Frontal cortex (tissue), 4 donors: ENCODE results near the gene ID1. TPM values are rescaled to one million over a fixed set of nuclear protein-coding genes. Genes with fewer than 3 reads are reported as not detected.
"Not testable (repeated sequence)": the region's sequence is repeated elsewhere in the genome, so short reads cannot be mapped to it uniquely, and the experiment has no call there.

ENCODE experiments used
- DNase-seq, 2 donors: peaks; one replicate each; pipeline ENCODE4 v3.0.0; 2012; ENCODE audit warnings: low spot score in 2 of 2
- FAIRE-seq: peaks from 2 replicates; lab custom pipeline; 2012; peaks lifted over from hg19 to GRCh38; lab: Jason Lieb, UNC
- total RNA-seq: library from RNA; depleted of rRNA; stranded (reverse); fragments of >200 nt; gene quantifications from one replicate; pipeline ENCODE4 v1.2.3, GENCODE V29; 2014
- donor health status: control.
- donor health status: control.
- donor health status: control.

The ID1 gene
- total RNA-seq, 1 donor from 2014 or later: 46.1 TPM

- FAIRE-seq: no peak
Measured at GRCh38 chr20:31572701-31573554, 32.2 kb upstream of the ID1 start.

DNA sequence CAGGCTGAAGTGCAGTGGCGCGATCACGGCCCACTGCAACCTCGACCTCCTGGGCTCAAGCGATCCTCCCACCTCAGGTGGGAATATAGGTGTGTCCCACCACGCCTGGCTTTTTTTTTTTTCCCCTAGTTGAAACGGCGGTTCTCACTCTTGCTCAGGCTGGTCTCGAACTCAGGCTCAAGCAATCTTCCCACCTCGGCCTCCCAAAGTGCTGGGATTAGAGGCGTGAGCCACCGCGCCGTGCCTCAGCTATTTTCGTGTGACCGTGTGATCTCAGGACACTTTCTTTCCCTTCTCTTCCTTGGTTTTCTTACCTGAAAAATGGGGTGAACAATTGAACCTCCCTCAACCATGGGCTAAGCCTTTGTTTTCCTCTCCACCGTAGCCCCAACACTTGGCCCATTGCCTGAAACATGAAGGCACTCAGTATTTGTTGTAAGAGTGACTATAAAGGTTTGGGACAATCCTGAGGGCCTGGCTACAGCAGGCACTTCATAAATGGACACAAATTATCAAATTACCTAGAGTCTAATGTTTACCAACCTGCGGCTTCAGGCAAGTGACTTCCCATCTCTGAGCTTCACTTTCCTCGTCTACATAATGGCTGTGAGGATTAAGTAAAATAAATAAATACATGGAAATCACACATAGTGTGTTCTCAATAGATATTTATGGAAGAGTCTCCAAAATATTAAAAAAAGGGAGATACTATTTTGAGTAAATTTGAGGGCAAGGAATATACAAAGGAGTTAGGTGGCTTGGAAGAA is 31.4 kb upstream of the ID1 start:
- no peak for DNase-seq
- no peak for FAIRE-seq

More at GRCh38 chr20:31572701-31573554, 32.2 kb upstream of the ID1 start:
- peak; percentile 90 to 91 for DNase-seq

GRCh38 chr20:31574986-31575385 is 30.1 kb upstream of the ID1 start:
- not testable (repeated sequence) for DNase-seq, FAIRE-seq

GRCh38 chr20:31576751-31577150 is 28.3 kb upstream of the ID1 start:
- DNase-seq (no peak), FAIRE-seq (no peak)

GRCh38 chr20:31577194-31577593 is 27.9 kb upstream of the ID1 start:
- no peak for FAIRE-seq
- DNase-seq: no peak

GRCh38 chr20:31578448-31579138 is 26.5 kb upstream of the ID1 start:
- FAIRE-seq (no peak), DNase-seq (no peak)

DNA sequence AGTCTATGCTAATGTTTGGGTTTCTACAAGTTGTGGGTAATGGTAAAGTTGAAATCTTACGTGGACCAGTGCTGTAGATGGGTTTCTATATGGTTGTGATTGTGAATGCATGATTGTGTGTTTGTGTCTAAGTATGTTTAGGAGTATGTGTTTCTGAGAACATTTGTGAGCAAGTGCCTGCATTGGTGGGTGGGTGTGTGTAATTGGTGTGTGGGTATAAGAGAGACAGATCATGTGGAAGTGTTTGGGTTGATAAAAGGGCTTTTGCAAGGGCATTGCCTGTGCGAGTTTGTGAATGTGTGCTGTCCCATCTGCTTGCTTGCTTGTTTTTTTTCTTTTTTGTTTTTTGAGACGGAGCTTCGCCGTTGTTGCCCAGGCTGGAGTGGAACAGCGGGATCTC is 25.8 kb upstream of the ID1 start:
- no peak for DNase-seq
- no peak for FAIRE-seq

GRCh38 chr20:31579941-31580651 is 25.0 kb upstream of the ID1 start:
- not testable (repeated sequence) for FAIRE-seq, DNase-seq

DNA sequence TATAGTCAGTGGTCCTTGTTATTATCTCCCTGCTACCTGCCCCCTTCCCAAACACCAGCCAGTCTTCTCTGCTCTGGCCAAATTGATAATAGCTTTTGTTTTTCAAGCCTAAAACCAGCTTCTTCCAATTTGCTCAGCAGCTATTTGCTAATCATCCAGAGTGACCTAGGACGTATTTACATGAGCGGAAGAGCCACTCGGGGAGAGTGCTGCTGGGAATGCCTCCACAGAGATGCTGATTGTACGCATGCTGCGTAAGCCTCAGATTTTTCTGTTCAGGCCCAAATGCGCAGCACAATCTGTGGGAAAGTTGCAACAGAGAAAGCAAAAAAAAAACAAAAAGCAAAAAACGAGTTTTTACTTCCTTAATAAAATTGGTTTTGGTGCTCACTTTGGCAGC is 24.4 kb upstream of the ID1 start:
- FAIRE-seq: no peak

GRCh38 chr20:31581391-31581790 is 23.7 kb upstream of the ID1 start:
- DNase-seq (no peak), FAIRE-seq (no peak)

More for the DNA sequence above, 24.4 kb upstream of the ID1 start:
- no peak for DNase-seq

GRCh38 chr20:31587545-31588389 is 17.3 kb upstream of the ID1 start:
- FAIRE-seq (no peak), DNase-seq (peak; percentile 68 to 72)

GRCh38 chr20:31590717-31591225 is 14.3 kb upstream of the ID1 start:
- FAIRE-seq: no peak
- DNase-seq: no peak

GRCh38 chr20:31593221-31594001 is 11.7 kb upstream of the ID1 start:
- FAIRE-seq: no peak
- no peak for DNase-seq

DNA sequence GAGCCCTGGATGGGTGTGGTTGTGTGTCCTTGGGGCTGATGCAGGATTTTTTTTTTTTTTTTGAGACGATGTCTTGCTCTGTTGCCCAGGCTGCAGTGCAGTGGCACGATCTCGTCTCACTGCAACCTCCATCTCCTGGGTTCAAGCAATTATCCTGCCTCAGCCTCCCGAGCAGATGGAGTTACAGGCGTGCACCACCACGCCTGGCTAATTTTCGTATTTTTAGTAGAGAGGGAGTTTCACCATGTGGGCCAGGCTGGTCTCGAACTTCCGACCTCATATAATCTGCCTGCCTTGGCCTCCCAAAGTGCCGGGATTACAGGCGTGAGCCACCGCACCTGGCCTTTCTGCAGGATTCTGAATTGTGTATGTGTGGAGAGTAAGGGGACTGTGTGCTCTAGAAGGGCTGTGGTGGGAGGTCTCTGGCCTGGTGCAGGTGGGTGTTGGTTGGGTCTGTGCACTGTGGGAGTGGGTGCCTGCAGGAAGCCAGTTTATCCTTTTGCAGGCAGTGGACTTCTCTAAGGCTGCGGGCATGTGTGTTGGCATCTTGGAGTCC is 11.0 kb upstream of the ID1 start:
- no peak for DNase-seq
- FAIRE-seq: no peak

GRCh38 chr20:31594558-31595379 is 10.3 kb upstream of the ID1 start:
- FAIRE-seq (no peak), DNase-seq (no peak)

GRCh38 chr20:31595380-31595653 is 9.8 kb upstream of the ID1 start:
- DNase-seq: no peak
- no peak for FAIRE-seq
